Cardiac muscle cell (in vitro differentiated cells and primary cell): ENCODE results near the gene MKLN1. TPM values are rescaled to one million over a fixed set of nuclear protein-coding genes. Genes with fewer than 3 reads are reported as not detected.

Experiments
- DNase-seq, 2 donors: peaks; one replicate each; pipeline versions ENCODE4 v3.0.0 to v3.0.0-alpha.2; 2010 to 2017; ENCODE audit warnings: low read depth in 1 of 2, low spot score in 1 of 2
- H3K27ac ChIP-seq: fragments of 200-600 bp; sonication (generic); 2 replicates; pipeline ENCODE4 v1.5.1; 2016
- H3K27me3 ChIP-seq: fragments of 200-600 bp; sonication (generic); 2 replicates; pipeline ENCODE4 v1.6.0; 2016; ENCODE audit warnings: control low read depth
- H3K36me3 ChIP-seq: fragments of 200-600 bp; sonication (generic); 2 replicates; pipeline ENCODE4 v1.5.1; 2016; ENCODE audit warnings: control low read depth
- H3K4me1 ChIP-seq: fragments of 200-600 bp; sonication (generic); 2 replicates; pipeline ENCODE4 v1.8.1; 2017; ENCODE audit warnings: low read depth, mild to moderate bottlenecking, mixed run types
- H3K4me3 ChIP-seq: fragments of 200-600 bp; sonication (generic); 2 replicates; pipeline ENCODE4 v1.5.1; 2016; ENCODE audit warnings: mild to moderate bottlenecking
- H3K9me3 ChIP-seq: fragments of 200-600 bp; sonication (generic); 2 replicates; pipeline ENCODE4 v1.5.1; 2017; ENCODE audit warnings: low read depth, mild to moderate bottlenecking, control low read depth
- CTCF ChIP-seq: IDR thresholded peaks from 2 replicates; pipeline ENCODE4 v1.5.1; 2012; ENCODE audit warnings: low read depth, mild to moderate bottlenecking, low read length
- polyA plus RNA-seq: library from polyadenylated mRNA; unstranded; fragments of >200 nt; fragmentation: Nextera tagmentation; extraction: Ambion mirVana; gene quantifications from 2 replicates; pipeline ENCODE4 v1.2.1, GENCODE V29; 2016
- total RNA-seq: library from RNA; depleted of rRNA; stranded (reverse); fragments of >200 nt; gene quantifications from 2 replicates; pipeline ENCODE4 v1.2.3, GENCODE V29; 2016

Gene MKLN1
- total and polyA plus RNA-seq, 2 experiments from 2014 or later, result 26.2 to 35.5 TPM

DNA sequence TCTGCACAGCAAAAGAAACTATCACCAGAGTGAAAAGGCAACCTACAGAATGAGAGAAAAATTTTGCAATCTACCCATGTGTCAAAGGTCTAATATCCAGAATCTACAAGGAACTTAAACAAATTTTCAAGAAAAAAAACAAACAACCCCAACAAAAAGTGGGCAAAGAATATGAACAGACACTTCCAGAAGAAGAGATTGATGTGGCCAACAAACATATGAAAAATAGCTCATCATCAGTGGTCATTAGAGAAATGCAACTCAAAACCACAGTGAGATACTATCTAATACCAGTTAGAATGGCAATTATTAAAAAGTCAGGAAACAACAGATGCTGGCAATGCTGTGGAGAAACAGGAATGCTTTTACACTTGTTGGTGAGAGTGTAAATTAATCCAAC is 7.1 kb upstream of the MKLN1 start:
- Histone ChIP-seq H3K4me1 (no peaks in the 10 kb centered on the region), H3K27me3 (no peaks in the 10 kb centered on the region), H3K27ac (no peak overlapping the region), H3K36me3 (no peaks in the 10 kb centered on the region), H3K9me3 (no peaks in the 10 kb centered on the region), H3K4me3 (no peak overlapping the region)
- no peak for DNase-seq
- no peak for TF ChIP-seq CTCF

GRCh38 chr7:131321656-131322055 is 6.0 kb upstream of the MKLN1 start:
- DNase-seq, result no peak
- Histone ChIP-seq H3K36me3 (no peaks in the 10 kb centered on the region), H3K4me1 (peaks cover under 1% of the 10 kb centered on the region), H3K9me3 (no peaks in the 10 kb centered on the region), H3K27me3 (no peaks in the 10 kb centered on the region), H3K27ac (no peak overlapping the region), H3K4me3 (no peak overlapping the region)
- no peak for TF ChIP-seq CTCF

- TF ChIP-seq CTCF, result no peak
- no peaks in the 10 kb centered on the region for H3K36me3 ChIP-seq
- H3K9me3 ChIP-seq, result no peaks in the 10 kb centered on the region
- DNase-seq, result no peak
- H3K4me3 ChIP-seq, result no peak overlapping the region
- no peaks in the 10 kb centered on the region for H3K27me3 ChIP-seq
- H3K27ac ChIP-seq, result no peak overlapping the region
- peaks cover 4% of the 10 kb centered on the region for H3K4me1 ChIP-seq
Observed at GRCh38 chr7:131322061-131322460, 5.6 kb upstream of the MKLN1 start.

DNA sequence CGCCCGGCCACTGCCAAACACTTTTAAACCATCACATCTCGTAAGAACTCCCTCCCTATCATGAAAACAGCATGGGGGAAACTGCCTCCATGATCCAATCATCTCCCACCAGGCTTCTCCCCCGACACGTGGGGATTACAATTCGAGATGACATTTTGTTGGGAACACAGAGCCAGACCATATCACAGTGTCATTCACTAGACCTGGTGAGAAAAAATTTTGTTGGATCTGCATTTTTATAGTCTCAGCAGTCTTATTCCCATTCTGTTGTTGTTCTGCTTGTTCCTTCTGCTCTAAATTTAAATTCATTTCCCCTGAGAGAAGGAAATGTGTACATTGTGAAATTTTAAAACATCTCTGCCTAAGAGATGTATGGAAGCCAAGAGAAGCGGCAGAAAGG is 4.8 kb upstream of the MKLN1 start:
- H3K36me3 ChIP-seq, result no peaks in the 10 kb centered on the region
- no peak overlapping the region for H3K4me3 ChIP-seq
- no peak for DNase-seq
- H3K9me3 ChIP-seq, result no peaks in the 10 kb centered on the region
- no peaks in the 10 kb centered on the region for H3K27me3 ChIP-seq
- TF ChIP-seq CTCF, result no peak
- no peak overlapping the region for H3K27ac ChIP-seq
- peaks cover 4% of the 10 kb centered on the region for H3K4me1 ChIP-seq

- DNase-seq, result no peak
- Histone ChIP-seq H3K9me3 (no peaks in the 10 kb centered on the region), H3K4me3 (no peak overlapping the region), H3K4me1 (peaks cover 17% of the 10 kb centered on the region), H3K27ac (no peak overlapping the region), H3K36me3 (no peaks in the 10 kb centered on the region), H3K27me3 (no peaks in the 10 kb centered on the region)
- no peak for TF ChIP-seq CTCF
Observed at GRCh38 chr7:131325179-131325840, 2.4 kb upstream of the MKLN1 start.

DNA sequence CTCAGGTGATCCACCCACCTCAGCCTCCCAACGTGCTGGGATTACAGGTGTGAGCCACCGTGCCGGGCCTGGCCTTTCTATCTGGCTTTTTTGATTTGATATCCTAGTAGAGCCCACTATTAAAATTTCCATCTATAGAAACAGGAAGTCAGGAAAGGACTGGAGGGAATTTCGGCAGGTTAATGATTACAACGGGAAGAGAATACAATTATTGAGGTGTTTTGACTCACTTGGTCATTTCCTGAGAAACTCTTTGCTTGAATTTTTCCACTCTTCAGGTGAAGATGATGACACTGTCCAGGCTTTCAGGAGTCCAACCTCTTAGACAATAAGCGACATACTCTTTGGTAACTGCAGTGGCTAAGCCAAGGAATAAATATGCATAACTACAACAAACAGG is 1.1 kb upstream of the MKLN1 start:
- peaks cover 17% of the 10 kb centered on the region for H3K4me1 ChIP-seq
- H3K9me3 ChIP-seq, result no peaks in the 10 kb centered on the region
- peak overlapping the region; percentile 79 for H3K4me3 ChIP-seq
- DNase-seq, result no peak
- H3K27ac ChIP-seq, result peak overlapping the region; percentile 100
- no peak for TF ChIP-seq CTCF
- no peaks in the 10 kb centered on the region for H3K36me3 ChIP-seq
- no peaks in the 10 kb centered on the region for H3K27me3 ChIP-seq
